Vagina (tissue), 2 donors: ENCODE results near the gene ATP11C. TPM values are rescaled to one million over a fixed set of nuclear protein-coding genes. Genes with fewer than 3 reads are reported as not detected.

Experiments used
- DNase-seq, 2 donors: peaks; one replicate each; pipeline ENCODE4 v3.0.0-alpha.2; 2017; ENCODE audit errors: extremely low spot score in 2 of 2
- H3K27ac ChIP-seq: fragments of 200-600 bp; sonication (generic); one replicate; pipeline ENCODE4 v1.5.1; 2019
- H3K27me3 ChIP-seq: fragments of 200-600 bp; sonication (generic); one replicate; pipeline ENCODE4 v1.5.1; 2019
- H3K36me3 ChIP-seq, 2 donors: fragments of 200-600 bp; sonication (generic); one replicate each; pipeline ENCODE4 v1.5.1; 2017 to 2019
- H3K4me1 ChIP-seq: fragments of 200-600 bp; sonication (generic); one replicate; pipeline ENCODE4 v1.5.1; 2019
- H3K4me3 ChIP-seq, 2 donors: fragments of 200-600 bp; sonication (generic); 1 replicate in 1 of 2; 2 replicates in 1 of 2; pipeline ENCODE4 v1.5.1; 2016 to 2019
- H3K9me3 ChIP-seq: fragments of 200-600 bp; sonication (generic); one replicate; pipeline ENCODE4 v1.5.1; 2019
- CTCF ChIP-seq, 3 experiments: fragments of 450-650 bp in 2 of 3; fragments of 200-600 bp in 1 of 3; sonication (generic) in 1 of 3; IDR thresholded peaks; one replicate each; pipeline ENCODE4 v1.5.1; 2017 to 2019; ENCODE audit warnings: antibody characterized with exemption in 3 of 3, mild to moderate bottlenecking in 2 of 3, moderate library complexity in 2 of 3
- POLR2A ChIP-seq, 2 donors: fragments of 450-650 bp; IDR thresholded peaks; one replicate each; pipeline ENCODE4 v1.6.1; 2017; ENCODE audit warnings: antibody characterized with exemption in 2 of 2, mild to moderate bottlenecking in 2 of 2, moderate library complexity in 2 of 2
- POLR2AphosphoS5 ChIP-seq, 2 donors: sonication (generic); formaldehyde crosslinking; IDR thresholded peaks; one replicate each; pipeline ENCODE4 v1.9.0; 2017; ENCODE audit warnings: antibody characterized with exemption in 2 of 2, mild to moderate bottlenecking in 2 of 2, low read depth in 1 of 2; ENCODE audit not compliant: insufficient read depth in 1 of 2
- intact Hi-C: fragments of 100-400 bp; cut with DNase I; formaldehyde crosslinking; loops from one replicate; pipeline ENCODE4 v1.15.1; 2023
- total RNA-seq: library from RNA; depleted of rRNA; stranded (reverse); fragments of >200 nt; gene quantifications from one replicate; pipeline ENCODE4 v1.2.3, GENCODE V29; 2016

The ATP11C gene
- total RNA-seq, 1 donor from 2014 or later, result 24.1 TPM

GRCh38 chrX:139702658-139703057 lies 230.2 kb downstream of the ATP11C start:
- no peaks in the 10 kb centered on the region for H3K4me1 ChIP-seq
- intact Hi-C loops, result no loop called here
- DNase-seq, result no peak
- no peaks in the 10 kb centered on the region for H3K9me3 ChIP-seq
- H3K27ac ChIP-seq, result no peak overlapping the region
- H3K4me3 ChIP-seq, result no peak overlapping the region
- no peaks in the 10 kb centered on the region for H3K36me3 ChIP-seq
- H3K27me3 ChIP-seq, result no peaks in the 10 kb centered on the region
- TF ChIP-seq CTCF (IDR thresholded peaks at IDR 0.05) (no peak), POLR2A (IDR thresholded peaks at IDR 0.05) (no peak), POLR2AphosphoS5 (IDR thresholded peaks at IDR 0.05; ENCODE audit: insufficient read depth in 1 of 2, low read depth in 1 of 2) (no peak)

- intact Hi-C loops, result no loop called here
- Histone ChIP-seq H3K9me3 (no peaks in the 10 kb centered on the region), H3K36me3 (no peaks in the 10 kb centered on the region), H3K4me1 (peaks cover 8% of the 10 kb centered on the region), H3K27me3 (no peaks in the 10 kb centered on the region), H3K4me3 (peak overlapping the region in 1 of 2 donors; percentile 32), H3K27ac (no peak overlapping the region)
- DNase-seq, result no peak
- TF ChIP-seq CTCF (IDR thresholded peaks at IDR 0.05) (no peak), POLR2AphosphoS5 (IDR thresholded peaks at IDR 0.05; ENCODE audit: insufficient read depth in 1 of 2, low read depth in 1 of 2) (no peak), POLR2A (IDR thresholded peaks at IDR 0.05) (no peak)
Observed at GRCh38 chrX:139692908-139693307, 239.9 kb downstream of the ATP11C start.

DNA sequence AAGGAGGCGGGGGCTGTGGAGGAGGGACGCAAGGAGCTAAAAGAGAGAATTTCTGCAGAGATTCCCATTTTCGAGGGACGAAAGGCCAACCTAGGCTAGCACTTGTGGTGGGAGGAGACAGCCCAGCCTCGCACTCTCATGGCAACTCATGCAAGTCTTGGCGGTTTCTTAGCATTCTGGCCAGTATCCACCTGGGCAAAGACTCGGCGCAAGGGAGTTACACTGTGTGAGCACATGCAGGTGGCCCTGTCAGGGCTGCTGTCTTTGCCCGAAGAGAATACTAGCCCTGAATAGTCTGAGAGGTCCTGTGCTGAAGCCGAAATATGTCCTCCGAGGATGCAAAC lies 240.4 kb downstream of the ATP11C start:
- Histone ChIP-seq H3K9me3 (no peaks in the 10 kb centered on the region), H3K27ac (no peak overlapping the region), H3K36me3 (no peaks in the 10 kb centered on the region), H3K4me3 (peak overlapping the region; percentile 7 to 32), H3K4me1 (peaks cover 8% of the 10 kb centered on the region), H3K27me3 (no peaks in the 10 kb centered on the region)
- no peak for DNase-seq
- TF ChIP-seq CTCF (IDR thresholded peaks at IDR 0.05) (no peak), POLR2A (IDR thresholded peaks at IDR 0.05) (no peak), POLR2AphosphoS5 (IDR thresholded peaks at IDR 0.05; ENCODE audit: insufficient read depth in 1 of 2, low read depth in 1 of 2) (no peak)
- intact Hi-C loops, result no loop called here

DNA sequence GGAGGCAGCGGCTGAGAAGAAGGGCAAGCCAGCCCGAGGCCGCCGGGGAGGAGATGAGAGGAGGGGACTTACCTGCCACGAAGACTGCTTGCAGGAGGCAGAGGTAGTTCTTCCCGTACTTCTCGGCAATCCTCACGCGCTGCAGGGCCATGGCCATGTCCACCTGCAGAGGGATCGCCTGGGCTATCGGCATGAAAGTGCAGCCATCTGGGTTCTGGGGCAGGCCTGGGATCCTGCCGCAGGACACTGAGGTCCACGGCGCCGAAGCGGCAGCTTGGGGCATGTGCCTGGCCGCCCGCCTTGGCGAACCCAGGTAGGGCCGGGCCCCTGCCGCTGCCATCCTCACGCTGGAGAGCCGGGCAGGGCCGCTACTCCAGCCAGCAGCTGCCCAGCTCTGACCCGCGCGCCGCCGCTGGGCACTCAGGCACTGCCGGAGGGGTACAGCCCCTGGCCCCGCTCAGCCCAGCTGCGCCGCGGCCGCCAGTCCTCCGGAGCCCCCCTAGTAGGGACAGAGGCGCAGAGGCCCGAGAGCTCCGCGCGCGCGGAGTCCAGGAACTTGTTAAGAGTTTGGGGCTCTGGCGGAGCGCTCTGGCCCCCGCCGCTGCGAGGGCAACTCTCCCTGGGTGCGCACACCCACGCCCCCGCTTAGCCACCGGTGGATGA lies 240.9 kb downstream of the ATP11C start:
- intact Hi-C loops, result no loop called here

More for the DNA sequence above, 240.9 kb downstream of the ATP11C start:
- no peak overlapping the region for H3K27ac ChIP-seq
- DNase-seq, result no peak
- peaks cover 8% of the 10 kb centered on the region for H3K4me1 ChIP-seq
- TF ChIP-seq CTCF (IDR thresholded peaks at IDR 0.05) (no peak), POLR2A (IDR thresholded peaks at IDR 0.05) (no peak), POLR2AphosphoS5 (IDR thresholded peaks at IDR 0.05; ENCODE audit: insufficient read depth in 1 of 2, low read depth in 1 of 2) (no peak)
- no peaks in the 10 kb centered on the region for H3K9me3 ChIP-seq
- no peaks in the 10 kb centered on the region for H3K36me3 ChIP-seq
- no peaks in the 10 kb centered on the region for H3K27me3 ChIP-seq
- H3K4me3 ChIP-seq, result peak overlapping the region; percentile 7 to 32
